Measurements from ENCODE around the gene SRGAP2C.
A peak's percentile ranks its signal among the peaks of the same experiment; 100 is the strongest.
"Not testable (repeated sequence)": the region's sequence is repeated elsewhere in the genome, so short reads cannot be mapped to it uniquely, and the experiment has no call there.

Gene SRGAP2C

GRCh38 chr1:121369959-121370358, 185.2 kb downstream of the SRGAP2C start:
- H4K12ac ChIP-seq (ENCODE audit: low read depth, low read length); H4K8ac ChIP-seq (ENCODE audit: low read depth, low read length); H2BK5ac ChIP-seq (ENCODE audit: low read depth, low read length, poor library complexity); H2BK12ac ChIP-seq (ENCODE audit: low read length); H4K91ac ChIP-seq (ENCODE audit: low read depth, low read length); H2AK5ac ChIP-seq (ENCODE audit: low read length); H3K4me1 ChIP-seq (ENCODE audit: control insufficient read depth in 1 of 2, insufficient read depth in 2 of 2, low read length in 2 of 2); H3K4me2 ChIP-seq (ENCODE audit: low read length); H3K23ac ChIP-seq (ENCODE audit: low read length); H3K4me3 ChIP-seq (ENCODE audit: low read depth, low read length); DNase-seq; H3K4ac ChIP-seq (ENCODE audit: low read depth, low read length); H2BK120ac ChIP-seq (ENCODE audit: insufficient read depth, low read length, poor library complexity); H3K18ac ChIP-seq (ENCODE audit: low read length); H3K9me3 ChIP-seq (ENCODE audit: insufficient read depth, low read depth, low read length); H3K79me1 ChIP-seq (ENCODE audit: low read length); H3K36me3 ChIP-seq (ENCODE audit: control insufficient read depth in 1 of 2, insufficient read depth in 2 of 2, low read length in 2 of 2); H3K27ac ChIP-seq (ENCODE audit: low read depth, low read length); H2AFZ ChIP-seq (ENCODE audit: insufficient read depth, low read length, poor library complexity); H3K14ac ChIP-seq (ENCODE audit: low read length); H3K79me2 ChIP-seq (ENCODE audit: control insufficient read depth, insufficient read depth, low read length, poor library complexity); H3K27me3 ChIP-seq (ENCODE audit: insufficient read depth, low read length); H3K9ac ChIP-seq (ENCODE audit: low read length): not testable (repeated sequence)
- WGBS (ENCODE audit: extremely low coverage, insufficient coverage, insufficient read length) = no CpG with 5 or more reads among the region's 2 CpGs

GRCh38 chr1:121374851-121375367, 190.1 kb downstream of the SRGAP2C start:
- H4K12ac ChIP-seq (ENCODE audit: low read depth, low read length); H3K4me3 ChIP-seq (ENCODE audit: low read depth, low read length); H2AK5ac ChIP-seq (ENCODE audit: low read length): not testable (repeated sequence)

GRCh38 chr1:121376986-121377385, 192.2 kb downstream of the SRGAP2C start:
- not testable (repeated sequence) for H3K79me1 ChIP-seq (ENCODE audit: low read length); H4K8ac ChIP-seq (ENCODE audit: low read depth, low read length); H3K4me3 ChIP-seq (ENCODE audit: low read depth, low read length); H2AK5ac ChIP-seq (ENCODE audit: low read length); H3K27me3 ChIP-seq (ENCODE audit: insufficient read depth, low read length); H3K9ac ChIP-seq (ENCODE audit: low read length); H4K91ac ChIP-seq (ENCODE audit: low read depth, low read length); H3K4ac ChIP-seq (ENCODE audit: low read depth, low read length); H2BK120ac ChIP-seq (ENCODE audit: insufficient read depth, low read length, poor library complexity); H4K12ac ChIP-seq (ENCODE audit: low read depth, low read length); H3K9me3 ChIP-seq (ENCODE audit: insufficient read depth, low read depth, low read length); H3K4me1 ChIP-seq (ENCODE audit: control insufficient read depth in 1 of 2, insufficient read depth in 2 of 2, low read length in 2 of 2); H3K18ac ChIP-seq (ENCODE audit: low read length); H2AFZ ChIP-seq (ENCODE audit: insufficient read depth, low read length, poor library complexity); H2BK12ac ChIP-seq (ENCODE audit: low read length); H3K14ac ChIP-seq (ENCODE audit: low read length); H3K27ac ChIP-seq (ENCODE audit: low read depth, low read length); H3K4me2 ChIP-seq (ENCODE audit: low read length); H2BK5ac ChIP-seq (ENCODE audit: low read depth, low read length, poor library complexity); H3K36me3 ChIP-seq (ENCODE audit: control insufficient read depth in 1 of 2, insufficient read depth in 2 of 2, low read length in 2 of 2); H3K79me2 ChIP-seq (ENCODE audit: control insufficient read depth, insufficient read depth, low read length, poor library complexity); DNase-seq; H3K23ac ChIP-seq (ENCODE audit: low read length)
- no CpG with 5 or more reads among the region's 7 CpGs for WGBS (ENCODE audit: extremely low coverage, insufficient coverage, insufficient read length)

More at GRCh38 chr1:121374851-121375367, 190.1 kb downstream of the SRGAP2C start:
- H3K4me2 ChIP-seq (ENCODE audit: low read length); H4K8ac ChIP-seq (ENCODE audit: low read depth, low read length); H3K4ac ChIP-seq (ENCODE audit: low read depth, low read length); H2BK12ac ChIP-seq (ENCODE audit: low read length); H3K36me3 ChIP-seq (ENCODE audit: control insufficient read depth in 1 of 2, insufficient read depth in 2 of 2, low read length in 2 of 2); H3K9ac ChIP-seq (ENCODE audit: low read length); H3K14ac ChIP-seq (ENCODE audit: low read length); H4K91ac ChIP-seq (ENCODE audit: low read depth, low read length); H3K9me3 ChIP-seq (ENCODE audit: insufficient read depth, low read depth, low read length); H2BK5ac ChIP-seq (ENCODE audit: low read depth, low read length, poor library complexity); H3K4me1 ChIP-seq (ENCODE audit: control insufficient read depth in 1 of 2, insufficient read depth in 2 of 2, low read length in 2 of 2); H3K27me3 ChIP-seq (ENCODE audit: insufficient read depth, low read length); H3K79me1 ChIP-seq (ENCODE audit: low read length); H2AFZ ChIP-seq (ENCODE audit: insufficient read depth, low read length, poor library complexity); H3K23ac ChIP-seq (ENCODE audit: low read length); H2BK120ac ChIP-seq (ENCODE audit: insufficient read depth, low read length, poor library complexity); H3K27ac ChIP-seq (ENCODE audit: low read depth, low read length); H3K18ac ChIP-seq (ENCODE audit: low read length); H3K79me2 ChIP-seq (ENCODE audit: control insufficient read depth, insufficient read depth, low read length, poor library complexity): not testable (repeated sequence)
- peak in 1 of 2 donors; percentile 30 for DNase-seq
- WGBS (ENCODE audit: extremely low coverage, insufficient coverage, insufficient read length) = no CpG with 5 or more reads among the region's 3 CpGs

GRCh38 chr1:121378757-121379156, 194.0 kb downstream of the SRGAP2C start:
- H3K27me3 ChIP-seq (ENCODE audit: insufficient read depth, low read length); H2BK120ac ChIP-seq (ENCODE audit: insufficient read depth, low read length, poor library complexity); H3K79me1 ChIP-seq (ENCODE audit: low read length); H3K9me3 ChIP-seq (ENCODE audit: insufficient read depth, low read depth, low read length); H2BK5ac ChIP-seq (ENCODE audit: low read depth, low read length, poor library complexity); H2BK12ac ChIP-seq (ENCODE audit: low read length); H3K4ac ChIP-seq (ENCODE audit: low read depth, low read length); H2AFZ ChIP-seq (ENCODE audit: insufficient read depth, low read length, poor library complexity); H4K8ac ChIP-seq (ENCODE audit: low read depth, low read length); H3K14ac ChIP-seq (ENCODE audit: low read length); H3K9ac ChIP-seq (ENCODE audit: low read length); H3K23ac ChIP-seq (ENCODE audit: low read length); H3K4me3 ChIP-seq (ENCODE audit: low read depth, low read length); H3K4me1 ChIP-seq (ENCODE audit: control insufficient read depth in 1 of 2, insufficient read depth in 2 of 2, low read length in 2 of 2); H3K36me3 ChIP-seq (ENCODE audit: control insufficient read depth in 1 of 2, insufficient read depth in 2 of 2, low read length in 2 of 2); H4K91ac ChIP-seq (ENCODE audit: low read depth, low read length); H4K12ac ChIP-seq (ENCODE audit: low read depth, low read length); H3K79me2 ChIP-seq (ENCODE audit: control insufficient read depth, insufficient read depth, low read length, poor library complexity); DNase-seq; H3K4me2 ChIP-seq (ENCODE audit: low read length); H3K27ac ChIP-seq (ENCODE audit: low read depth, low read length); H3K18ac ChIP-seq (ENCODE audit: low read length); H2AK5ac ChIP-seq (ENCODE audit: low read length): not testable (repeated sequence)
- no CpG with 5 or more reads among the region's 5 CpGs for WGBS (ENCODE audit: extremely low coverage, insufficient coverage, insufficient read length)

Measured in trophoblast cell (in vitro differentiated cells and primary cell).